WTC11 (cell line): ENCODE data around the gene FHIT. TPM values are rescaled to one million over a fixed set of nuclear protein-coding genes. Genes with fewer than 3 reads are reported as not detected.

Source experiments
- ATAC-seq: fragments of 200-7000 bp; cut with Tn5 transposase; 2 replicates; pipeline ENCODE4 v1.10.0; 2021; ENCODE audit warnings: mild to moderate bottlenecking, moderate library complexity
- CTCF ChIA-PET: fragments of 300-600 bp; sonication (Branson Sonifier 250); formaldehyde crosslinking; loops from one replicate; lab custom pipeline; 2021; ENCODE audit warnings: antibody characterized with exemption; lab: Charles Lee
- POLR2A ChIA-PET: fragments of 350-600 bp; sonication (Branson Sonifier 250); formaldehyde crosslinking; loops from one replicate; lab custom pipeline; 2021; ENCODE audit warnings: antibody characterized with exemption; lab: Charles Lee
- DNase-seq: peaks from one replicate; pipeline ENCODE4 v3.0.0; 2021; ENCODE audit warnings: low spot score
- H3K27ac Mint-ChIP-seq: 2 replicates; pipeline ENCODE4 v1.8.0; 2021; ENCODE audit warnings: mixed read lengths
- H3K27me3 Mint-ChIP-seq: 2 replicates; pipeline ENCODE4 v1.8.0; 2021; ENCODE audit warnings: low read depth, mild to moderate bottlenecking, moderate library complexity, mixed read lengths
- H3K36me3 Mint-ChIP-seq: 2 replicates; pipeline ENCODE4 v1.8.0; 2021; ENCODE audit warnings: mixed read lengths
- H3K4me1 Mint-ChIP-seq: 2 replicates; pipeline ENCODE4 v1.8.0; 2022; ENCODE audit warnings: mixed read lengths
- H3K4me3 Mint-ChIP-seq: 2 replicates; pipeline ENCODE4 v1.8.0; 2021; ENCODE audit warnings: mild to moderate bottlenecking, moderate library complexity, mixed read lengths
- H3K9me3 Mint-ChIP-seq: 2 replicates; pipeline ENCODE4 v1.8.0; 2021; ENCODE audit warnings: mixed read lengths
- ATF1 ChIP-seq: sonication (generic); formaldehyde crosslinking; IDR thresholded peaks from 2 replicates; pipeline ENCODE4 v1.8.1; 2023; ENCODE audit warnings: mild to moderate bottlenecking, moderate library complexity, missing genetic modification reagents
- CREB1 ChIP-seq: sonication (generic); formaldehyde crosslinking; IDR thresholded peaks from 2 replicates; pipeline ENCODE4 v1.8.0; 2023; ENCODE audit warnings: mild to moderate bottlenecking, missing genetic modification reagents
- ESRRA ChIP-seq: sonication (generic); formaldehyde crosslinking; IDR thresholded peaks from 2 replicates; pipeline ENCODE4 v1.8.1; 2022; ENCODE audit warnings: mild to moderate bottlenecking, missing genetic modification reagents, borderline replicate concordance
- MXD4 ChIP-seq: fragments of 250-450 bp; sonication (Bioruptor Pico); IDR thresholded peaks from 2 replicates; pipeline ENCODE4 v1.8.0; 2021; ENCODE audit warnings: mild to moderate bottlenecking, moderate library complexity, borderline replicate concordance
- NFYB ChIP-seq: sonication (generic); formaldehyde crosslinking; conservative IDR thresholded peaks from 2 replicates; pipeline ENCODE4 v1.8.0; 2022; ENCODE audit warnings: low read depth, missing genetic modification reagents
- NR2C2 ChIP-seq: sonication (generic); formaldehyde crosslinking; IDR thresholded peaks from 2 replicates; pipeline ENCODE4 v1.8.0; 2022; ENCODE audit warnings: mild to moderate bottlenecking, missing genetic modification reagents
- TEAD4 ChIP-seq: sonication (generic); formaldehyde crosslinking; IDR thresholded peaks from 2 replicates; pipeline ENCODE4 v1.8.0; 2022; ENCODE audit warnings: mild to moderate bottlenecking, missing genetic modification reagents
- total RNA-seq: library from RNA; stranded (reverse); gene quantifications from 3 replicates; pipeline ENCODE4 v1.2.3, GENCODE V29; 2021
- TF ChIP-seq, protein P1 (sequence below): fragments of 250-450 bp; sonication (Bioruptor Pico); conservative IDR thresholded peaks from 2 replicates; pipeline ENCODE4 v1.9.0; 2021; ENCODE audit warnings: mild to moderate bottlenecking
- TF ChIP-seq, protein P2 (sequence below): sonication (generic); formaldehyde crosslinking; IDR thresholded peaks from 2 replicates; pipeline ENCODE4 v1.8.1; 2022; ENCODE audit warnings: mild to moderate bottlenecking, missing genetic modification reagents, moderate library complexity, borderline replicate concordance
- TF ChIP-seq, protein P3 (sequence below): sonication (generic); formaldehyde crosslinking; IDR thresholded peaks from 2 replicates; pipeline ENCODE4 v1.8.1; 2022; ENCODE audit warnings: missing genetic modification reagents, borderline replicate concordance
- TF ChIP-seq, protein P4 (sequence below): sonication (generic); formaldehyde crosslinking; IDR thresholded peaks from 2 replicates; pipeline ENCODE4 v1.8.1; 2023; ENCODE audit warnings: mild to moderate bottlenecking, missing genetic modification reagents
- TF ChIP-seq, protein P5 (sequence below): fragments of 250-450 bp; sonication (Bioruptor Pico); IDR thresholded peaks from 2 replicates; pipeline ENCODE4 v1.9.0; 2021; ENCODE audit warnings: moderate library complexity, mild to moderate bottlenecking, inconsistent platforms, borderline replicate concordance
- TF ChIP-seq, protein P6 (sequence below): sonication (generic); formaldehyde crosslinking; IDR thresholded peaks from 2 replicates; pipeline ENCODE4 v1.8.0; 2023; ENCODE audit warnings: missing genetic modification reagents, mild to moderate bottlenecking, borderline replicate concordance

Gene FHIT
- total RNA-seq, 1 experiment from 2014 or later, result 2.6 TPM

DNA sequence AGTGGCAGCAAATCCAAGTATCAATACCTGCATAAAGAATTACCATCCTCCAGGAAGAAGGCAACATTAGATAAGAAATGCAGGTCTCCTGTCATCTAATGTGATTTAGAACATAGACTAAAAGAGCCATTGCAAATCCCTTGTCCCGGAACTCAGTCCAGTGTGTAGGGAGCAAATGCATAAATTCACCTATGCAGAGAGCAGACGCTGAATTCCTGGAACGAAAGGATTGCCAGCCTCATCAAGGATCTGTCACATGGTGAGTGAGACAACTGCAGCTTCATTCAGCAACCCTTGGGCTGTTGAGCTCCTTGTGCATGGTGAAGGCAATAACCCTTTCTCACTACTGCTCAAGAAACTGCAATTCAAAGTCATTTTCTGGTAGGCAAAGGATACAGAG, 1504.7 kb downstream of the FHIT start (continued):
- TF ChIP-seq, protein P1, sequence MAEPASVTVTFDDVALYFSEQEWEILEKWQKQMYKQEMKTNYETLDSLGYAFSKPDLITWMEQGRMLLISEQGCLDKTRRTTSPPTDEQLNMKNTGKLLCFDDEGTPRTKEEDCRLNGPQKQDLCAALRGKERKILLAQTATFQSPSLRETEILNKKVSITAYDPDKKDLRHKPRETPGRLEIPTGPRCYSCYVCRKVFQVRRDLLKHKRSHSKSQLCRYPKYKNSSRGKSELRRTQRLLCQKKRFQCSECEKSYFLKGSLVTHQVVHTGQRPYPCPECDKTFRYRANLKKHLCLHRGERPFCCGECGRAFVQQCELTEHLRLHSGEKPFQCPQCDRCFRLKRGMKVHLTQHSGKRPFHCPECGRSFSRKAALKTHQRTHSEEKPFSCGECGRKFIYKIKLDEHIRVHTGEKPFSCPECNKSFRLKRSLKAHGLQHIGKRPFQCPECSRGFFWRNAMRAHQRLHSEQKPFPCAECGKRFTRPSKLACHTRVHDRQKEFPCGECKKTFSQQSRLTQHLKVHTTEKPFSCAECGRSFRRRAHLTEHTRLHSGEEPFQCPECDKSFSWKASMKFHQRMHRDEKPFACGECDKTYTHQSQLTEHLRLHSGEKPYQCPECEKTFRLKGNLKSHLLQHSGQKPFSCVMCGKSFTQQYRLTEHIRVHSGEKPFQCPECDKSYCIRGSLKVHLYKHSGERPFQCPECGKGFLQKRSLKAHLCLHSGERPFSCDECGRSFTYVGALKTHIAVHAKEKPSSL (CRISPR knock-in tag), result no peak
- TF ChIP-seq, protein P2, sequence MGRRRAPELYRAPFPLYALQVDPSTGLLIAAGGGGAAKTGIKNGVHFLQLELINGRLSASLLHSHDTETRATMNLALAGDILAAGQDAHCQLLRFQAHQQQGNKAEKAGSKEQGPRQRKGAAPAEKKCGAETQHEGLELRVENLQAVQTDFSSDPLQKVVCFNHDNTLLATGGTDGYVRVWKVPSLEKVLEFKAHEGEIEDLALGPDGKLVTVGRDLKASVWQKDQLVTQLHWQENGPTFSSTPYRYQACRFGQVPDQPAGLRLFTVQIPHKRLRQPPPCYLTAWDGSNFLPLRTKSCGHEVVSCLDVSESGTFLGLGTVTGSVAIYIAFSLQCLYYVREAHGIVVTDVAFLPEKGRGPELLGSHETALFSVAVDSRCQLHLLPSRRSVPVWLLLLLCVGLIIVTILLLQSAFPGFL (CRISPR knock-in tag), result no peak
- TF ChIP-seq NFYB (CRISPR knock-in tag), result no peak
- TF ChIP-seq NR2C2, result no peak
- TF ChIP-seq TEAD4 (CRISPR knock-in tag), result no peak
- TF ChIP-seq, protein P3, sequence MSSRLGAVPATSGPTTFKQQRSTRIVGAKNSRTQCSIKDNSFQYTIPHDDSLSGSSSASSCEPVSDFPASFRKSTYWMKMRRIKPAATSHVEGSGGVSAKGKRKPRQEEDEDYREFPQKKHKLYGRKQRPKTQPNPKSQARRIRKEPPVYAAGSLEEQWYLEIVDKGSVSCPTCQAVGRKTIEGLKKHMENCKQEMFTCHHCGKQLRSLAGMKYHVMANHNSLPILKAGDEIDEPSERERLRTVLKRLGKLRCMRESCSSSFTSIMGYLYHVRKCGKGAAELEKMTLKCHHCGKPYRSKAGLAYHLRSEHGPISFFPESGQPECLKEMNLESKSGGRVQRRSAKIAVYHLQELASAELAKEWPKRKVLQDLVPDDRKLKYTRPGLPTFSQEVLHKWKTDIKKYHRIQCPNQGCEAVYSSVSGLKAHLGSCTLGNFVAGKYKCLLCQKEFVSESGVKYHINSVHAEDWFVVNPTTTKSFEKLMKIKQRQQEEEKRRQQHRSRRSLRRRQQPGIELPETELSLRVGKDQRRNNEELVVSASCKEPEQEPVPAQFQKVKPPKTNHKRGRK (CRISPR knock-in tag), result no peak
- TF ChIP-seq ATF1, result no peak
- TF ChIP-seq ESRRA, result no peak
- TF ChIP-seq, protein P4, sequence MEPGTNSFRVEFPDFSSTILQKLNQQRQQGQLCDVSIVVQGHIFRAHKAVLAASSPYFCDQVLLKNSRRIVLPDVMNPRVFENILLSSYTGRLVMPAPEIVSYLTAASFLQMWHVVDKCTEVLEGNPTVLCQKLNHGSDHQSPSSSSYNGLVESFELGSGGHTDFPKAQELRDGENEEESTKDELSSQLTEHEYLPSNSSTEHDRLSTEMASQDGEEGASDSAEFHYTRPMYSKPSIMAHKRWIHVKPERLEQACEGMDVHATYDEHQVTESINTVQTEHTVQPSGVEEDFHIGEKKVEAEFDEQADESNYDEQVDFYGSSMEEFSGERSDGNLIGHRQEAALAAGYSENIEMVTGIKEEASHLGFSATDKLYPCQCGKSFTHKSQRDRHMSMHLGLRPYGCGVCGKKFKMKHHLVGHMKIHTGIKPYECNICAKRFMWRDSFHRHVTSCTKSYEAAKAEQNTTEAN, result no peak
- no peak for TF ChIP-seq CREB1 (CRISPR knock-in tag)
- no peak for TF ChIP-seq MXD4
- TF ChIP-seq, protein P5, sequence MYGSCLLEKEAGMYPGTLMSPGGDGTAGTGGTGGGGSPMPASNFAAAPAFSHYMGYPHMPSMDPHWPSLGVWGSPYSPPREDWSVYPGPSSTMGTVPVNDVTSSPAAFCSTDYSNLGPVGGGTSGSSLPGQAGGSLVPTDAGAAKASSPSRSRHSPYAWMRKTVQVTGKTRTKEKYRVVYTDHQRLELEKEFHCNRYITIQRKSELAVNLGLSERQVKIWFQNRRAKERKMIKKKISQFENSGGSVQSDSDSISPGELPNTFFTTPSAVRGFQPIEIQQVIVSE (CRISPR knock-in tag), result no peak

DNA sequence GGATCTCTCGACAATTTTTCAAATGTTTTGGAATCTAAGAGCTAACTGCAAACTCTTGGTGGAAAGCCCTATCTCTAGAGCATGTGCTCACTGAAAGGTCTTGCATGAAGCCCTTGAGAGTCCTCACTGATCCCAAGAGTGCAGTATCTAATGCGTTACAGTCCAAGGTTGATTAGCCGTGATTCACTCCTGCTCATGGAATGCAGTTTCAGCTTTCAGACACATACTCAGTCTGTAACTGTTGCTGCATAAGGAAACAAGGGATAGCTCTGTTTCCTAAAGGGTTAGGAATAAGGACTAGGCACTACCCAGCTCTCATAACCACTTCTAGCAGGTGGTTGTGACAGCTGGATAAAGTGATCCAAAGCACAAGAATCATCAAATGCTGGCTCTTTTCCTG, 1514.0 kb downstream of the FHIT start:
- ChIA-PET POLR2A (no interaction called here), CTCF (no interaction called here)
- no peak for DNase-seq
- ATAC-seq, result no peak
- Mint-ChIP-seq H3K36me3 (no peaks in the 10 kb centered on the region), H3K27ac (no peak overlapping the region), H3K27me3 (peaks cover 2% of the 10 kb centered on the region; the same call in 1 of the 2 replicates), H3K9me3 (no peaks in the 10 kb centered on the region), H3K4me3 (no peak overlapping the region), H3K4me1 (peaks cover 11% of the 10 kb centered on the region; the same call in 1 of the 2 replicates)
- TF ChIP-seq TEAD4 (CRISPR knock-in tag) (no peak), NFYB (CRISPR knock-in tag) (no peak), NR2C2 (no peak)
- TF ChIP-seq, protein P6, sequence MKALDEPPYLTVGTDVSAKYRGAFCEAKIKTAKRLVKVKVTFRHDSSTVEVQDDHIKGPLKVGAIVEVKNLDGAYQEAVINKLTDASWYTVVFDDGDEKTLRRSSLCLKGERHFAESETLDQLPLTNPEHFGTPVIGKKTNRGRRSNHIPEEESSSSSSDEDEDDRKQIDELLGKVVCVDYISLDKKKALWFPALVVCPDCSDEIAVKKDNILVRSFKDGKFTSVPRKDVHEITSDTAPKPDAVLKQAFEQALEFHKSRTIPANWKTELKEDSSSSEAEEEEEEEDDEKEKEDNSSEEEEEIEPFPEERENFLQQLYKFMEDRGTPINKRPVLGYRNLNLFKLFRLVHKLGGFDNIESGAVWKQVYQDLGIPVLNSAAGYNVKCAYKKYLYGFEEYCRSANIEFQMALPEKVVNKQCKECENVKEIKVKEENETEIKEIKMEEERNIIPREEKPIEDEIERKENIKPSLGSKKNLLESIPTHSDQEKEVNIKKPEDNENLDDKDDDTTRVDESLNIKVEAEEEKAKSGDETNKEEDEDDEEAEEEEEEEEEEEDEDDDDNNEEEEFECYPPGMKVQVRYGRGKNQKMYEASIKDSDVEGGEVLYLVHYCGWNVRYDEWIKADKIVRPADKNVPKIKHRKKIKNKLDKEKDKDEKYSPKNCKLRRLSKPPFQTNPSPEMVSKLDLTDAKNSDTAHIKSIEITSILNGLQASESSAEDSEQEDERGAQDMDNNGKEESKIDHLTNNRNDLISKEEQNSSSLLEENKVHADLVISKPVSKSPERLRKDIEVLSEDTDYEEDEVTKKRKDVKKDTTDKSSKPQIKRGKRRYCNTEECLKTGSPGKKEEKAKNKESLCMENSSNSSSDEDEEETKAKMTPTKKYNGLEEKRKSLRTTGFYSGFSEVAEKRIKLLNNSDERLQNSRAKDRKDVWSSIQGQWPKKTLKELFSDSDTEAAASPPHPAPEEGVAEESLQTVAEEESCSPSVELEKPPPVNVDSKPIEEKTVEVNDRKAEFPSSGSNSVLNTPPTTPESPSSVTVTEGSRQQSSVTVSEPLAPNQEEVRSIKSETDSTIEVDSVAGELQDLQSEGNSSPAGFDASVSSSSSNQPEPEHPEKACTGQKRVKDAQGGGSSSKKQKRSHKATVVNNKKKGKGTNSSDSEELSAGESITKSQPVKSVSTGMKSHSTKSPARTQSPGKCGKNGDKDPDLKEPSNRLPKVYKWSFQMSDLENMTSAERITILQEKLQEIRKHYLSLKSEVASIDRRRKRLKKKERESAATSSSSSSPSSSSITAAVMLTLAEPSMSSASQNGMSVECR (CRISPR knock-in tag), result no peak
